ENCODE results near the gene SORCS2. TPM values are rescaled to one million over a fixed set of nuclear protein-coding genes. Genes with fewer than 3 reads are reported as not detected.

SORCS2 gene
- polyA plus RNA-seq, 1 donor from 2014 or later = not detected

GRCh38 chr4:7740866-7741525 is 548.7 kb downstream of the SORCS2 start:
- Mint-ChIP-seq H3K4me1 (peaks cover 0 to 2% (median 2%) of the 10 kb centered on the region in 3 donors), H3K27me3 (peaks cover 2% of the 10 kb centered on the region), H3K36me3 (no peaks in the 10 kb centered on the region), H3K27ac (no peak overlapping the region), H3K9me3 (peaks cover 0 to 3% (median 0%) of the 10 kb centered on the region in 3 donors), H3K4me3 (no peak overlapping the region)

- Mint-ChIP-seq H3K4me3 (no peak overlapping the region), H3K4me1 (peaks cover 0 to 2% (median 2%) of the 10 kb centered on the region in 3 donors), H3K27me3 (peaks cover 4% of the 10 kb centered on the region), H3K27ac (no peak overlapping the region), H3K36me3 (peaks cover 1% of the 10 kb centered on the region), H3K9me3 (peaks cover 0 to 3% (median 0%) of the 10 kb centered on the region in 3 donors)
These were observed 549.8 kb downstream of the SORCS2 start for GRCh38 chr4:7741946-7742806.

DNA sequence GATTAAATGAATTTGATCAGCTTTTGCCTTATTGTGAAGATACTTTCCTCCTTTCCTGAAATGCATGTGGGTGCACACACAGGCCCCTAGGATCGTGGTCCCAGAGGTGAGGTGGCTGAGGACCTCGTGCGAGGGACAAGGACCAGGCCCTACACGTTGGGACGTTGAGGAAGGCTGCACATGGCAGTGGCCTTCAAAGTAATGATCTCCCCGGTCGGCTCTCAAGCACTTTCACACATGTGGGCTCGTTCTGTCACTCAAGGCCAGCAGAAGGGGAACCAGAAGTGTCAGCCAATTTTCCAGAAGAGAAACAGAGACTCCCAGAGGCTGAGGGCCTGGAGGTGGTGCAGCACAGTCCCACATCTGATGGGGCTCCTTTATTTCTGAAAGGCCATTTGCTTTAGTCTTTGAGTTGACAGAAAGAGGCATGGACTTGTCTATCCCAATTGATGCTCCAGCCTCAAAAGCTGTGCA is 550.5 kb downstream of the SORCS2 start:
- Mint-ChIP-seq H3K9me3 (peaks cover 0 to 3% (median 0%) of the 10 kb centered on the region in 3 donors), H3K4me3 (no peak overlapping the region), H3K4me1 (peaks cover 0 to 2% (median 2%) of the 10 kb centered on the region in 3 donors), H3K27ac (no peak overlapping the region), H3K27me3 (peaks cover 4% of the 10 kb centered on the region), H3K36me3 (peaks cover 1% of the 10 kb centered on the region)

DNA sequence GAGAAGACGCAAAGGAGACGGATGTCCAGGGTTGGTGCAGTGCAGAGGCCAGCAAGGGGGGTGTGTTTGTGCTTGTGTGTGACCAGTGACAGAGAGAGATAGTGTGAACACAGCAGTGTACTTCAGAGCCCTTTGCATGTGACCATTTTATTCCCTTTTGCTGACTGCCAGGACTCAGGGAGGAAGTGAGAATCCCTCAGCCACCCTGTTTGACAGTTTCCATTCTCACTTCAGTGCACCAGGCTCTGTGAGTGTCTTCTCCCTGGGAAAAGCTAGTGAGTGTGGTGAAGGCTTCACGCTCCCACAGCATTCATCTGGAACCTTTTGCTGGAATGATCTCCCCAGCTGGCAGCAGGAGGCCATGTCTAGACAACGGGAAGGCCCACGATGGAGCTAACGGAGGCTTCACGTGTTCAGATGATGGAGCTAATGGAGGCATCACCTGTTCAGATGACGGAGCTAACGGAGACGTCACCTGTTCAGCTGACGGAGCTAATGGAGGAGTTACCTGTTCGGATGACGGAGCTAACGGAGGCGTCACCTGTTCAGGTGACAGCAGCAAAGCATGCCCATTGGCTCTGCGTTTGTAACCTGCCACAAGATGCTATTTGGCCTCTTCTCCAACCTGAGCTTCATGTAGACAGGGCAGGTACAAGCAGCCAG is 551.9 kb downstream of the SORCS2 start:
- Mint-ChIP-seq H3K4me1 (peaks cover 0 to 2% (median 2%) of the 10 kb centered on the region in 3 donors), H3K9me3 (peaks cover 0 to 3% (median 0%) of the 10 kb centered on the region in 3 donors), H3K4me3 (no peak overlapping the region), H3K27ac (no peak overlapping the region), H3K27me3 (peaks cover 7% of the 10 kb centered on the region), H3K36me3 (peaks cover 1% of the 10 kb centered on the region)

DNA sequence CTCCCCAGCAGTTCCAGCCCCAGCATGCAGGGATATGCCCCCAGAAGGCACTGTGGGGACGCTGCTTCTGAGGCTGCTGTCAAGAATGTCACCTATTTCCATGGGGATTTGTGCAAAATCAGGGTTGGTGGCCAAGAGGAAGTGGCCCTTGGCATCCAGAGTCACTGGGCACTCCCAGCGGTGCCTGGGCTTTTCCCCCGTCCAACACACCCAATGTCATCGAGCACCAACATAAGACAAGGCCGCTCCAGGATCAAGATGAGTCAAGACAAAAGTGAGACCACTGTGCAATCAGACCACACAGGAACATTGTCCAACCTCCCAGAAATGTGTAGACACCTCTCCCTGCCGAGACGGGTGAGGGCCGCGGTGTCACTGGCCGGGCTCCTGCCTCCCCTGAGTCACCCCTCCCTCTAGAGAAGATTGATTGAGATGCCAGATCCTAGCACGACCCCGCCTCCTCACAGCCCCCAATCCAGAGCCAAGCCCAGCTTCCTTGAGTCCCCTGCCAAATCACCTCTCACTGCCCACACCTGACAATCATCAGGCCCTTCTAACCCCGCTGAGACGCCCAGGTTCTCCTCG is 553.1 kb downstream of the SORCS2 start:
- H3K4me1 Mint-ChIP-seq = peaks cover 0 to 2% (median 2%) of the 10 kb centered on the region in 3 donors
- peaks cover 1% of the 10 kb centered on the region for H3K36me3 Mint-ChIP-seq
- H3K27me3 Mint-ChIP-seq = peaks cover 7% of the 10 kb centered on the region
- H3K27ac Mint-ChIP-seq = no peak overlapping the region
- H3K9me3 Mint-ChIP-seq = peaks cover 0 to 3% (median 0%) of the 10 kb centered on the region in 3 donors
- H3K4me3 Mint-ChIP-seq = no peak overlapping the region

DNA sequence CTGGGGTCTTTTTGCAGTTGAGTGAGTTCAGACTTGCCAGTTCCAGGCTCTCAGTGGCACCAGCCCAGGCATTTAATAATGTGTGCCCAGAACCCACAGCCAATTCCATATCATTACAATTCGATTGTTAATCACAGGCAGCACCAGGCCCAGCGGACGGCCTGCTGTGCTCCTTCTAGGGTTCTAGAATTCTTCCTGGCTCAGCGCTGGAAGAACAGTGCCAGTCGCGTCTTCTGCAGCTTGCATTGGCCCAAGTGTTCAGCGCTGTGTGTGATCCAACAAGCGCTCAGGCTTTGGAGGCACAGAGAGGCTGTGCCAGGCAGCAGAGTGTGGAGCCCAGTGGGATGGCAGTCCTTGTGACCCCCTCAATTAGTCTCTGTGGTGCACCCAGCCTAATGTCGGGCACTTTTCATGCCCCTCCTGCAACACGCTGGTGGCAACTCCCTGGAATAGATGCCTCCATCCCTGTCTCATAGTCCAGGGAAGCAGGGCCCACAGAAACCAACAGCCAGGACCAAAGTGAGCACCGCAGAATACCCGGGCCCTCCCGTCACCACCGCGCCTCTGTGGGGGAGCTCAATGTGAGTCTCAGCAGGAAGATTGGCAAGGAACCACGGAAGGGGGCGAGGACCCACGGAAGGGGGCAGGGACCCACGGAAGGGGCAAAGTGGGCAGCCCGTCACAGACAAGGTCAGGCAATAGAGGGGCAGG is 554.2 kb downstream of the SORCS2 start:
- Mint-ChIP-seq H3K27ac (no peak overlapping the region), H3K27me3 (peaks cover 7% of the 10 kb centered on the region), H3K9me3 (peaks cover 0 to 6% (median 0%) of the 10 kb centered on the region in 3 donors), H3K36me3 (peaks cover 1% of the 10 kb centered on the region), H3K4me1 (peaks cover 0 to 2% (median 2%) of the 10 kb centered on the region in 3 donors), H3K4me3 (no peak overlapping the region)

- H3K27me3 Mint-ChIP-seq = peaks cover 7% of the 10 kb centered on the region
- H3K9me3 Mint-ChIP-seq = peaks cover 0 to 6% (median 0%) of the 10 kb centered on the region in 3 donors
- no peak overlapping the region for H3K4me3 Mint-ChIP-seq
- H3K27ac Mint-ChIP-seq = no peak overlapping the region
- H3K4me1 Mint-ChIP-seq = peaks cover 0 to 2% (median 2%) of the 10 kb centered on the region in 3 donors
- peaks cover 1% of the 10 kb centered on the region for H3K36me3 Mint-ChIP-seq
These were observed 554.7 kb downstream of the SORCS2 start for GRCh38 chr4:7747062-7747385.

GRCh38 chr4:7747566-7747965 is 555.2 kb downstream of the SORCS2 start:
- Mint-ChIP-seq H3K36me3 (peaks cover 1% of the 10 kb centered on the region), H3K9me3 (peaks cover 0 to 6% (median 0%) of the 10 kb centered on the region in 3 donors), H3K27ac (no peak overlapping the region), H3K4me1 (peaks cover 0 to 2% (median 2%) of the 10 kb centered on the region in 3 donors), H3K4me3 (no peak overlapping the region), H3K27me3 (peaks cover 7% of the 10 kb centered on the region)

DNA sequence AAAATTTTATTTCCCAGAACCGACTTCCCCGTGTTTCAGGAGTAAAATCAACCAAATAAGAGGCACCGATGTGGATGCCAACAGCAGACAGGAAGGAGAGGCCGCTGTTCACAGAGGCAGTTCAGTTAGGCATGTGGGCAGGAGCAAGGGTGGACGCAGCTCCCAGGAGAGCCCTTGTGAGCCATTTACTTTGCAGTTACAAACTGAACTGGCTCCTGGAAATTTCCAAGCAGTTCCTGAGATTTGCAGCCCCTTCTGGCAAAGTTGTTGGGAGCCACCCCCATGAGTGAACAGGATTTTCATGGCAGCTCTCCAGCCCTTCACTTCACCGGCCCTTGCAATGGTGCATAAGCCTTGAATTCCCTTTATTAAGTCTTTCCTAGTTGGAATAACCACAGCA is 558.2 kb downstream of the SORCS2 start:
- Mint-ChIP-seq H3K27me3 (peaks cover 6% of the 10 kb centered on the region), H3K4me1 (no peaks in the 10 kb centered on the region), H3K4me3 (no peak overlapping the region), H3K9me3 (peaks cover 0 to 3% (median 0%) of the 10 kb centered on the region in 3 donors), H3K36me3 (peaks cover 1% of the 10 kb centered on the region), H3K27ac (no peak overlapping the region)

- H3K9me3 Mint-ChIP-seq = peaks cover 0 to 3% (median 0%) of the 10 kb centered on the region in 3 donors
- peaks cover 1% of the 10 kb centered on the region for H3K36me3 Mint-ChIP-seq
- H3K27me3 Mint-ChIP-seq = peaks cover 5% of the 10 kb centered on the region
- no peak overlapping the region for H3K4me3 Mint-ChIP-seq
- H3K4me1 Mint-ChIP-seq = no peaks in the 10 kb centered on the region
- H3K27ac Mint-ChIP-seq = no peak overlapping the region
These were observed 558.6 kb downstream of the SORCS2 start for GRCh38 chr4:7750972-7751371.

DNA sequence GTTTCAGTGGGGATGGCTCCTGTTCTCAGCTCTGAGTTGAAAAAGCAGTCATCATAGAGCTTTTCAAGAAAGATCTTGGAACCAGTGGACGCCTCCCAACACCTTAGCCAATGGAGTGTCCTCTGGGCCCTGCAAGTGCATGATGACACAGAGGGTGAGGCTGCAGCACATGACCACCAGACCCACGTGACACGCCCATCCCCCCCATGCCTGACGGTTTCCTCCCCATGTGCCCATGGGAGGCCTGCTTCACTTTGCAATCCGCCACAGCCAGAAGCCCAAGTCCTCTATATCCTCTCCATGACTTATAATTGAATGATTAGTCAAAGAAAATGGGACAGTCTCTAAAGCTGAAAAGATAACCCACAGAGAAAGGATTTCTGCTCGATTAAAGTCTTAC is 560.3 kb downstream of the SORCS2 start:
- H3K4me3 Mint-ChIP-seq = no peak overlapping the region
- peaks cover 0 to 3% (median 0%) of the 10 kb centered on the region in 3 donors for H3K9me3 Mint-ChIP-seq
- H3K36me3 Mint-ChIP-seq = no peaks in the 10 kb centered on the region
- peaks cover 3% of the 10 kb centered on the region for H3K27me3 Mint-ChIP-seq
- no peak overlapping the region for H3K27ac Mint-ChIP-seq
- no peaks in the 10 kb centered on the region for H3K4me1 Mint-ChIP-seq

- H3K27me3 Mint-ChIP-seq = peaks cover 2% of the 10 kb centered on the region
- peaks cover 0 to 3% (median 0%) of the 10 kb centered on the region in 3 donors for H3K9me3 Mint-ChIP-seq
- H3K4me3 Mint-ChIP-seq = no peak overlapping the region
- H3K27ac Mint-ChIP-seq = no peak overlapping the region
- no peaks in the 10 kb centered on the region for H3K4me1 Mint-ChIP-seq
- H3K36me3 Mint-ChIP-seq = no peaks in the 10 kb centered on the region
These were observed 560.9 kb downstream of the SORCS2 start for GRCh38 chr4:7753271-7753670.

DNA sequence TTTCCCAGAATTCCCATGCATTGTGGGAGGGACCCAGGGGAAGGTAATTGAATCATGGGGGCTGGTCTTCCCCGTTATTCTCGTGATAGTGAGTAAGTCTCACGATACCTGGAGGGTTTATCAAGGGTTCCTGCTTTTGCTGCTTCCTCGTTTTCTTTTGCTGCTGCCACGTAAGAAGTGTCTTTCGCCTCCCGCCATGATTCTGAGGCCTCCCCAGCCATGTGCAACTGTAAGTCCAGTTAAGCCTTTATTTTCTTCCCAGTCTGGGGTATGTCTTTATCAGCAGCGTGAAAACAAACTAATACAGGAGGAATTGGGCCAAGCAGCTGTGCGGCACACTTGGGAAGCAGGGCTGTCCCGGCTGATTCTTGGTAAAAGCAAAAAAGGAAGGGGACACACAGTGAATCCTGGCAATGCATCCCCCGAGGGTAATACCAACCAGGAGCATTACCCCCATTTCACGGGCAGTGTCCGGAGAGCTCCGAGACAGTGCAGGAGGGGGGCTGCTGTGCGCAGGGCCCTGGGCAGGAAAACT is 561.7 kb downstream of the SORCS2 start:
- H3K36me3 Mint-ChIP-seq = no peaks in the 10 kb centered on the region
- H3K4me1 Mint-ChIP-seq = peaks cover 0 to under 1% (median 0%) of the 10 kb centered on the region in 3 donors
- H3K9me3 Mint-ChIP-seq = peaks cover 0 to 3% (median 0%) of the 10 kb centered on the region in 3 donors
- no peak overlapping the region for H3K27ac Mint-ChIP-seq
- H3K4me3 Mint-ChIP-seq = no peak overlapping the region
- H3K27me3 Mint-ChIP-seq = no peaks in the 10 kb centered on the region
